CD1c-positive myeloid dendritic cell (primary cell): ENCODE results near the gene NRG3.

ENCODE experiments used
- DNase-seq: peaks from one replicate; pipeline ENCODE4 v3.0.0-alpha.2; 2016; ENCODE audit errors: extremely low spot score

Gene NRG3

GRCh38 chr10:82680608-82681007 is 805.6 kb downstream of the NRG3 start:
- no peak for DNase-seq

GRCh38 chr10:82683945-82684344 is 809.0 kb downstream of the NRG3 start:
- DNase-seq = no peak

- DNase-seq = no peak
Observed at GRCh38 chr10:82685087-82685486, 810.1 kb downstream of the NRG3 start.

GRCh38 chr10:82691211-82691610 is 816.2 kb downstream of the NRG3 start:
- no peak for DNase-seq

- no peak for DNase-seq
Observed at GRCh38 chr10:82692458-82692857, 817.5 kb downstream of the NRG3 start.

GRCh38 chr10:82721831-82722230 is 846.8 kb downstream of the NRG3 start:
- no peak for DNase-seq

GRCh38 chr10:82722273-82722672 is 847.3 kb downstream of the NRG3 start:
- DNase-seq = no peak

- no peak for DNase-seq
Observed at GRCh38 chr10:82736305-82736704, 861.3 kb downstream of the NRG3 start.

GRCh38 chr10:82737549-82737948 is 862.6 kb downstream of the NRG3 start:
- no peak for DNase-seq

GRCh38 chr10:82738592-82738991 is 863.6 kb downstream of the NRG3 start:
- DNase-seq = no peak

- no peak for DNase-seq
Observed at GRCh38 chr10:82742478-82742877, 867.5 kb downstream of the NRG3 start.

- DNase-seq = no peak
Observed at GRCh38 chr10:82742898-82743297, 867.9 kb downstream of the NRG3 start.

- DNase-seq = no peak
Observed at GRCh38 chr10:82750538-82750937, 875.5 kb downstream of the NRG3 start.

GRCh38 chr10:82757397-82757796 is 882.4 kb downstream of the NRG3 start:
- DNase-seq = no peak

GRCh38 chr10:82757901-82758300 is 882.9 kb downstream of the NRG3 start:
- DNase-seq = no peak

GRCh38 chr10:82759050-82759449 is 884.1 kb downstream of the NRG3 start:
- DNase-seq = no peak

GRCh38 chr10:82762641-82763040 is 887.6 kb downstream of the NRG3 start:
- DNase-seq = no peak

- no peak for DNase-seq
Observed at GRCh38 chr10:82768040-82768439, 893.0 kb downstream of the NRG3 start.

GRCh38 chr10:82778908-82779307 is 903.9 kb downstream of the NRG3 start:
- DNase-seq = no peak

GRCh38 chr10:82796510-82796909 is 921.5 kb downstream of the NRG3 start:
- no peak for DNase-seq

- DNase-seq = no peak
Observed at GRCh38 chr10:82801289-82801688, 926.3 kb downstream of the NRG3 start.

GRCh38 chr10:82811621-82812020 is 936.6 kb downstream of the NRG3 start:
- peak; percentile 8 for DNase-seq

GRCh38 chr10:82813856-82814255 is 938.9 kb downstream of the NRG3 start:
- DNase-seq = no peak

GRCh38 chr10:82814635-82815034 is 939.6 kb downstream of the NRG3 start:
- DNase-seq = no peak

- DNase-seq = no peak
Observed at GRCh38 chr10:82815680-82816079, 940.7 kb downstream of the NRG3 start.
